PFSK-1 (cell line): ENCODE measurements around the gene RREB1.

Experiments
- FOXP2 ChIP-seq: optimal IDR thresholded peaks from 2 replicates; pipeline ENCODE3; 2011; ENCODE audit warnings: borderline replicate concordance, control low read depth, inconsistent platforms; ENCODE audit not compliant: insufficient read depth; ENCODE audit errors: extremely low read length, extremely low read depth
- POLR2AphosphoS5 ChIP-seq: IDR thresholded peaks from 2 replicates; pipeline ENCODE4 v1.6.1; 2012; ENCODE audit warnings: low read depth, mild to moderate bottlenecking, control low read depth, low read length, moderate library complexity
- SIN3A ChIP-seq: IDR thresholded peaks from 2 replicates; pipeline ENCODE4 v1.6.1; 2012; ENCODE audit warnings: mild to moderate bottlenecking, low read length, moderate library complexity, borderline replicate concordance; ENCODE audit not compliant: insufficient read depth
- TAF1 ChIP-seq: IDR thresholded peaks from 2 replicates; pipeline ENCODE4 v1.6.1; 2012; ENCODE audit warnings: low read length, control low read depth, borderline replicate concordance; ENCODE audit not compliant: insufficient read depth
- TF ChIP-seq, protein P1 (sequence below), 2 experiments: IDR thresholded peaks; 2 replicates each; pipeline versions ENCODE4 v1.6.1 to v1.8.0; 2011 to 2012; ENCODE audit warnings: low read depth in 2 of 2, low read length in 2 of 2, control low read depth in 1 of 2, inconsistent platforms in 1 of 2, mild to moderate bottlenecking in 1 of 2, moderate library complexity in 1 of 2; ENCODE audit not compliant: insufficient read depth in 1 of 2

The RREB1 gene

DNA sequence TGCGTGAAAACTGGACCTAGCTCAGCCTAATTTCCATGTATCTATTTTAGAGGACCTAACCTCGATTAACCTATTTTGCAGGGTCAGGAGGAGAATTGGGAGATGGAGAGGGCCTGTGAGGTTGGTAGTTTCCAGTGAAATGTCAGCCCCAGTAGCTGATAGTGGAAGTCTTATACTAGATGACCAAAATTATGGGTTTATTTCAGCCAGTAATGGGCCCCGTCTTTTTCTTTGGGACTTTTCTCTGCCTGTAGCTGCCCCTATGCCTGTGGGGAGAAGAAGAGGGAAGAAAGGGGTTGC is 37.8 kb downstream of the RREB1 start:
- TF ChIP-seq, protein P1, sequence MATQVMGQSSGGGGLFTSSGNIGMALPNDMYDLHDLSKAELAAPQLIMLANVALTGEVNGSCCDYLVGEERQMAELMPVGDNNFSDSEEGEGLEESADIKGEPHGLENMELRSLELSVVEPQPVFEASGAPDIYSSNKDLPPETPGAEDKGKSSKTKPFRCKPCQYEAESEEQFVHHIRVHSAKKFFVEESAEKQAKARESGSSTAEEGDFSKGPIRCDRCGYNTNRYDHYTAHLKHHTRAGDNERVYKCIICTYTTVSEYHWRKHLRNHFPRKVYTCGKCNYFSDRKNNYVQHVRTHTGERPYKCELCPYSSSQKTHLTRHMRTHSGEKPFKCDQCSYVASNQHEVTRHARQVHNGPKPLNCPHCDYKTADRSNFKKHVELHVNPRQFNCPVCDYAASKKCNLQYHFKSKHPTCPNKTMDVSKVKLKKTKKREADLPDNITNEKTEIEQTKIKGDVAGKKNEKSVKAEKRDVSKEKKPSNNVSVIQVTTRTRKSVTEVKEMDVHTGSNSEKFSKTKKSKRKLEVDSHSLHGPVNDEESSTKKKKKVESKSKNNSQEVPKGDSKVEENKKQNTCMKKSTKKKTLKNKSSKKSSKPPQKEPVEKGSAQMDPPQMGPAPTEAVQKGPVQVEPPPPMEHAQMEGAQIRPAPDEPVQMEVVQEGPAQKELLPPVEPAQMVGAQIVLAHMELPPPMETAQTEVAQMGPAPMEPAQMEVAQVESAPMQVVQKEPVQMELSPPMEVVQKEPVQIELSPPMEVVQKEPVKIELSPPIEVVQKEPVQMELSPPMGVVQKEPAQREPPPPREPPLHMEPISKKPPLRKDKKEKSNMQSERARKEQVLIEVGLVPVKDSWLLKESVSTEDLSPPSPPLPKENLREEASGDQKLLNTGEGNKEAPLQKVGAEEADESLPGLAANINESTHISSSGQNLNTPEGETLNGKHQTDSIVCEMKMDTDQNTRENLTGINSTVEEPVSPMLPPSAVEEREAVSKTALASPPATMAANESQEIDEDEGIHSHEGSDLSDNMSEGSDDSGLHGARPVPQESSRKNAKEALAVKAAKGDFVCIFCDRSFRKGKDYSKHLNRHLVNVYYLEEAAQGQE (IDR thresholded peaks at IDR 0.05; ENCODE audit: insufficient read depth in 1 of 2, low read depth in 2 of 2, low read length in 2 of 2), result no peak
- TF ChIP-seq POLR2AphosphoS5 (no peak), FOXP2 (no peak), SIN3A (no peak), TAF1 (no peak)

- TF ChIP-seq POLR2AphosphoS5, result no peak
- TF ChIP-seq TAF1, result no peak
- no peak for TF ChIP-seq SIN3A
- TF ChIP-seq FOXP2, result no peak
- TF ChIP-seq, protein P1 (IDR thresholded peaks at IDR 0.05; ENCODE audit: insufficient read depth in 1 of 2, low read depth in 2 of 2, low read length in 2 of 2), result no peak
These were observed 38.4 kb downstream of the RREB1 start for GRCh38 chr6:7145885-7146828.

DNA sequence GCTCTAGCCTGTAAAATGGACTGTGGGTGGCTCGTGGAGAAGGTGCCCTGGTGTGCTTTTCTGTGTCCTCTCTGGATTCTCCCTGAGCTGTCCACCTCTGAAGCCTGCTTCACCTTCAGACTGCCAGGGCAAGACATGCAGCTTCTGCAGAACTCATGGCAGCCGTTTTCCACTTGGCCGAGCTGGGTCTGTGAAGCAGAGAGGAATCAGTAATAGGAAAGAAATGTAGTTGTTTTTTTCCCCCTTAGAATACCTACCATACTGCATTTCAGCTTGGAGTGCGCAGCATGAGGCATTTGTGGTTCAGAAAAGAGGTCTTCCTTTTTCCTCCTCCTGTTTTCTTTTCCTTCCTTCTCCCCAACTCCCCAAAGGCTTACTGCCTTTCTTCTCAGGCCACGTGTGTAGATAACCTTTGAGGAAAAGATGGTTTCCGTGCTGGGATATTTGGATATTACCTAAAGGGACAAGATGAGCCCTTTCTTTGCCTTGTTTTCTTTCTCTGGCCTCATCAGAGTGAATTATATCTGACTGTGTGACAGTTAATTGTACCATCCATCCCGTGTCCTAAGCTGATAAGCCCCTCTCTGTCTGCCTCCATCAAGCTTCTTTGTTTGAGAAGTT is 39.4 kb downstream of the RREB1 start:
- no peak for TF ChIP-seq SIN3A
- TF ChIP-seq FOXP2, result no peak
- no peak for TF ChIP-seq POLR2AphosphoS5
- no peak for TF ChIP-seq TAF1
- TF ChIP-seq, protein P1 (IDR thresholded peaks at IDR 0.05; ENCODE audit: insufficient read depth in 1 of 2, low read depth in 2 of 2, low read length in 2 of 2), result no peak

DNA sequence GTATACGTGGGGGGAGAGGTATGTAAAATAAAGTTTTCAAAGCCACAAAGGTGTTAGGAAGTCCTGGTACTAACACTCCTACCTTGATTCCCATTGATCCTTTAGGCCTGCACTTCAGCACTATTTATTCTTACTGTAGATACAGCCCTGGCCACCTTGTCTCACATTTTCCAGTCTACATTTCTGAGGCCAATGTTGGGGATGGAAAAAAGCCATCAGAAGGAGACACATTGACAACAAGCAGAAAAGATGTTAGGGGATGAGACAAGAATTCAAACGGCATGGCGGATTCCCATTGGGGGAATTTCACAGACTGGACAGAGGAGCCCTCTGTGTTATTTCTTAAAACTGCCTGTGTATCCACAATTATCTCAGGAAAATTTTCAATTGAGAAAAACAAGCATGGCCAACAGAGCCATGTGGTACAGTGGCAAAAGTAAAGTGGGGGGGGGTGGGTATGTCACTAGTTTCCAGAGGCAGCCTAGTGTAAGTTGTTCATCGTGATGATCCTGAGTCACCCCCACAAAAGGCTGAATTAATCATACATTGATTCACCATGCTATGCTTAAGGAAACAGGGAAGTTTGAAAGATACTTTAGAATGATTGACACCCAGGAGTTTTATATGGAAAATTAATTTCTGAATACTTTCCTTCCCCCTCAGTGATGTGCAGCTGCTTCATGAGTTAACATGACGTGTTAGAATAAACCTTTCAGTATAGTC is 40.5 kb downstream of the RREB1 start:
- TF ChIP-seq TAF1 (no peak), POLR2AphosphoS5 (no peak), FOXP2 (no peak), SIN3A (no peak)
- TF ChIP-seq, protein P1 (IDR thresholded peaks at IDR 0.05; ENCODE audit: insufficient read depth in 1 of 2, low read depth in 2 of 2, low read length in 2 of 2), result no peak
